Fibroblast of the aortic adventitia (primary cell): ENCODE data around the gene DNASE1L2. TPM values are rescaled to one million over a fixed set of nuclear protein-coding genes. Genes with fewer than 3 reads are reported as not detected.
"Not testable (repeated sequence)": the region's sequence is repeated elsewhere in the genome, so short reads cannot be mapped to it uniquely, and the experiment has no call there.

Experiments used
- DNase-seq: peaks from one replicate; pipeline ENCODE4 v3.0.0-alpha.2; 2010; ENCODE audit warnings: low read depth
- H3K4me3 ChIP-seq: 2 replicates; pipeline ENCODE4 v1.5.1; 2011; ENCODE audit warnings: low read depth, mild to moderate bottlenecking, control low read depth, low read length, moderate library complexity
- CTCF ChIP-seq: IDR thresholded peaks from 2 replicates; pipeline ENCODE4 v1.5.1; 2011; ENCODE audit warnings: mild to moderate bottlenecking, low read length, control low read depth, inconsistent platforms; ENCODE audit not compliant: insufficient read depth
- total RNA-seq: library from RNA; depleted of rRNA; stranded (reverse); fragments of >200 nt; gene quantifications from 2 replicates; pipeline ENCODE4 v1.2.3, GENCODE V29; 2012; ENCODE audit warnings: low replicate concordance

DNASE1L2 gene
- total RNA-seq, 1 donor = 0.63 TPM

- H3K4me3 ChIP-seq = no peak overlapping the region
- no peak for TF ChIP-seq CTCF
- DNase-seq = no peak
Observed at GRCh38 chr16:2196981-2197511, 39.2 kb upstream of the DNASE1L2 start.

- DNase-seq = no peak
- no peak for TF ChIP-seq CTCF
- H3K4me3 ChIP-seq = no peak overlapping the region
Observed at GRCh38 chr16:2197765-2198164, 38.5 kb upstream of the DNASE1L2 start.

- H3K4me3 ChIP-seq = no peak overlapping the region
- DNase-seq = no peak
- TF ChIP-seq CTCF = no peak
Observed at GRCh38 chr16:2198283-2198682, 38.0 kb upstream of the DNASE1L2 start.

GRCh38 chr16:2199095-2199494 lies 37.1 kb upstream of the DNASE1L2 start:
- DNase-seq = no peak
- H3K4me3 ChIP-seq = no peak overlapping the region
- no peak for TF ChIP-seq CTCF

- TF ChIP-seq CTCF = no peak
- no peak for DNase-seq
- H3K4me3 ChIP-seq = no peak overlapping the region
Observed at GRCh38 chr16:2199621-2200139, 36.6 kb upstream of the DNASE1L2 start.

- H3K4me3 ChIP-seq = no peak overlapping the region
- DNase-seq = no peak
- no peak for TF ChIP-seq CTCF
Observed at GRCh38 chr16:2200313-2200712, 35.9 kb upstream of the DNASE1L2 start.

- not testable (repeated sequence) for DNase-seq, H3K4me3 ChIP-seq
Observed at GRCh38 chr16:2203119-2203688, 33.0 kb upstream of the DNASE1L2 start.
